Measurements from ENCODE around the gene CIBAR2.

Gene CIBAR2

DNA sequence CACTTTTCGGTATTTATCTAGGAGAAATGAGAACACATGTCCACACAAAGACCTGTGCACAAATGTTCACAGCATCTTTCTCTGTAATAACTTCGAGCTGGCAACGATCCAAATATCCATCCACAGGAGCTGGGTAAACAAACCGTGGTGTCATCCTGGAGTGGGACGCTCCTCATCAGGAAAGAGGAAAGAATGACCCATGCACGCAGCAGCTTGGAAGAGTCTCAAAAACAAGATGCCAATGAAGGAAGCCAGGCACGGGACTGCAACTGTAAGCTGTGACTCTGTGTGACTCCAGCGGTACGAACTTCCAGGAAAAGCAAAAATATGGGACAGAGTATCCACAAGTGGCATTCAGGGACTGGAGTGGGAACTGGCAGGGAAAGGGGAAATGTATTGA is 36.7 kb upstream of the CIBAR2 start:
- Mint-ChIP-seq H3K4me1 (ENCODE audit: low read depth) (no peaks in the 10 kb centered on the region), H3K27me3 (no peaks in the 10 kb centered on the region), H3K27ac (no peak overlapping the region), H3K36me3 (ENCODE audit: low read depth) (no peaks in the 10 kb centered on the region), H3K4me3 (no peak overlapping the region), H3K9me3 (no peaks in the 10 kb centered on the region)

DNA sequence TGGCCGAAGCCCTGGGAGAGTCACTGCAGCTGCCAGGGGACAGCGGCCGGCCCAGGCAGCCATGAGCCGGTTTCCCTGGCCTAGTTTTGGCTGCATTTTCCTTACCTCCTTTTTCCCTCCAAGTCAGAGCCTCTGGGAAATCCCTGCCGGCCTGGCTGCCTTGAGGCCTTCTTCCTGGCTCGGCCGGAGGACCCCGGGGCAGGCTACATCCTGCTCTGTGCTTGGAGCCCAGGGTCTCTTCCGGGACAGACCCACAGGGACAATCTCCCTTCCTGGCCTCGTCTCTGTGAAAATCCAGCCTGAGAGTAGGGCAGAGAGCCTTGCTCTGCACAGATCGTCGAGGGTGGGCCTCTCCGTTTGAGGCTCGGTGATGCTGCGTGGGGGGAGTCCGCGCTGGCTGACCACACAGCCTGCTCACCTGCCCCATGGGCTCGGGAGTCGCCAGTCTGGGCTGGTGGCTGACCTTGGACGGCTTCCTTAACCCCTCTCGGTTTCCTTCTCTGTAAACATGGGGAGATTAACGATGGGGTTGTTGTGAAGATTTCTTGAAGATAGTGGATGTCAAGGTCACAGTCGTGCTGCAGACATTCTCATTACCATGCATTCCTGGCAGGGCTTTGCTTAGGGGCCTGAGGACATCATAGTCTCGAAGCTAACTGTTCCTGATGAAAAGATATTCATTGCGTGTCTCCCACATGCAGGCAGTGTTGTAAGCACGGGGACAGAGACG is 34.8 kb upstream of the CIBAR2 start:
- Mint-ChIP-seq H3K27ac (no peak overlapping the region), H3K4me1 (ENCODE audit: low read depth) (no peaks in the 10 kb centered on the region), H3K9me3 (no peaks in the 10 kb centered on the region), H3K36me3 (ENCODE audit: low read depth) (no peaks in the 10 kb centered on the region), H3K27me3 (no peaks in the 10 kb centered on the region), H3K4me3 (no peak overlapping the region)

GRCh38 chr16:85146532-85146797 is 34.2 kb upstream of the CIBAR2 start:
- H3K9me3 Mint-ChIP-seq = no peaks in the 10 kb centered on the region
- H3K4me1 Mint-ChIP-seq (ENCODE audit: low read depth) = no peaks in the 10 kb centered on the region
- H3K36me3 Mint-ChIP-seq (ENCODE audit: low read depth) = no peaks in the 10 kb centered on the region
- no peak overlapping the region for H3K27ac Mint-ChIP-seq
- H3K27me3 Mint-ChIP-seq = peaks cover 3% of the 10 kb centered on the region
- no peak overlapping the region for H3K4me3 Mint-ChIP-seq

GRCh38 chr16:85145734-85146531 is 33.7 kb upstream of the CIBAR2 start:
- Mint-ChIP-seq H3K27me3 (peaks cover 3% of the 10 kb centered on the region), H3K27ac (no peak overlapping the region)

GRCh38 chr16:85145188-85145587 is 32.9 kb upstream of the CIBAR2 start:
- Mint-ChIP-seq H3K4me3 (no peak overlapping the region), H3K36me3 (ENCODE audit: low read depth) (no peaks in the 10 kb centered on the region), H3K4me1 (ENCODE audit: low read depth) (no peaks in the 10 kb centered on the region), H3K27me3 (peaks cover 3% of the 10 kb centered on the region), H3K9me3 (no peaks in the 10 kb centered on the region), H3K27ac (no peak overlapping the region)

More at GRCh38 chr16:85145734-85146531, 33.7 kb upstream of the CIBAR2 start:
- Mint-ChIP-seq H3K9me3 (no peaks in the 10 kb centered on the region), H3K4me1 (ENCODE audit: low read depth) (no peaks in the 10 kb centered on the region), H3K4me3 (no peak overlapping the region), H3K36me3 (ENCODE audit: low read depth) (no peaks in the 10 kb centered on the region)

DNA sequence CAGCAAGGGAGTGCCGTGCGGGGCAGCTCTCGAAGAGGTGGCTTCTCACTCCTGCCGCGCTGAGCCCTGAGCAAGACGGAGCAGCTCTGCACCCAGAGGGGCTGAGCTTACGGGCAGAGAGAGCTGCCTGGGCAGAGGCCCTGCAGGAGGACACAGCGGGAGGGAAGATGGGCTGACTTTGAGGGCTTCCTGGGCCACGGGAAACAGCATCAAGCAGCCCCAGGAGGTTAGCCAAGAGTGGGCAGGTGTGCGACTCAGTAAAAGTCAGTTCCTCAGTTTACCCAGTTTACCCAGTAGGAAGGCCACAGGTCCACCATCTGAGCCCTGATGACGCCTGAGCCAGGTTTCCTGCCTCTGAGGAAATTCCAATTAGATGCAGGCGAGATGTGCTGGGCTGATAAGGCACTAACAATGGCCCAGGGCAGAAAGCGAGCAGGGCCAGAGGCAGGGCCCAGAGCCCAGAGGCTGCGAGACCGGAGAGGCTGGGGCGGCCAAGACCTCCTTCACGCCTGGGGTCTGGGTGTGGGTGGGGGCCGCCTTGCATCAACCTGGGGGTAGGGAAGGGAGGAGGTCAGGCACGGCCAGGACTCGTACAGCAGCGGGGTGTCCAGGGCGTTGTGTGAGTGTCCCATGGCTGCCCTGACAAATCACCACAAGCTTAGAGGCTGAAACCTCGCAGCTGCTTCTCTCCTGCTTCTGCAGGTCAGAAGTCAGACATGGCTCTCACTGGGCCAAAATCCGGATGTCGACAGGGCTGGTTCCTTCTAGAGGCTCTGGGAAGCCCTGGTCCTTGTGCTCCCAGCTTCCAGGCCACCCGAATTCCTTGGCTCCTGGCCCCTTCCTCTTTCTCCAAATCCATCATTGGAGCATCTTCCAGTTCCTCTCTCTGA is 32.0 kb upstream of the CIBAR2 start:
- Mint-ChIP-seq H3K9me3 (no peaks in the 10 kb centered on the region), H3K27me3 (peaks cover 9% of the 10 kb centered on the region), H3K4me3 (no peak overlapping the region), H3K36me3 (ENCODE audit: low read depth) (no peaks in the 10 kb centered on the region), H3K27ac (no peak overlapping the region), H3K4me1 (ENCODE audit: low read depth) (no peaks in the 10 kb centered on the region)

DNA sequence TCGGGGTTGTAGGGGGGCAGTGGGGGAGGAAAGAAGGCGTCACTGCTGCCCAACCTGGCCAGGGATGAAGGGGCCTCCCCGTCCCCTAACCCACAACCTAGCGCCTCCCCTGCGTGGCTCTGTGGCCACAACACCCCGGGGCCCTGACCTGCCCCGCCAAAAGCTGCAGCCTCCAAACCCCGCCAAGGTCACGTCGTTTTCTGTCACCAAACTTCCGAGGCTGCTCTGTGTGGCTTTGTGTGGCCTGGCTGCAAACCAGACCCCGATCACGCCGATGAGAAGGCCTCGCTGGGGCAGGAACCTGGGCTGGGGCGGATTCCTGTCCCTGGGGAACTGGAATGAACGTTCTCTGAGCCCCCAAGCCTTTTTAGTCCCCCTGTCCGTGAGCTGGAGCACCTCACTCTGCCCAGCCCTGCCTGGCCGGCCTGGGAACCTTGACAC is 30.5 kb upstream of the CIBAR2 start:
- Mint-ChIP-seq H3K4me1 (ENCODE audit: low read depth) (no peaks in the 10 kb centered on the region), H3K36me3 (ENCODE audit: low read depth) (no peaks in the 10 kb centered on the region), H3K27ac (no peak overlapping the region), H3K4me3 (no peak overlapping the region), H3K27me3 (peaks cover 24% of the 10 kb centered on the region), H3K9me3 (no peaks in the 10 kb centered on the region)

DNA sequence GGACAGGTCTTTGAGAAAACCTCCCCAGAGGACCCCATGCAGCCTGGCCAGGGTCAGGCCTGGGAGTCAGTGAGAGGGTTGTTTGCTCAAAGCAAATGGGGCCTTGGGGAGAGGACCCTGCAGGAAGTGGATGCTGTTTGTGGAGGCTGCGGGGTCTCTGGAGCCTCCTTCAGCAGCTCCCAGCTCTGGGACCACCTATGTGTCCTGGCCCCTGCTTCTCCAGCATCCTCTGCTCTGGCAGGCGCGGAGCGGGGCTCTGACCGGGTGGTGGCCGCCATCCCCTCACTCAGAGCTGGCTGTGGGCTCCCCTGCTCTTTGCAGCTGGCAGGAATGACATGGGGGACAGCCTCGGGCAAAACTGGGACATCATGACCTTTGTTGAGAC is 29.8 kb upstream of the CIBAR2 start:
- no peak overlapping the region for H3K27ac Mint-ChIP-seq
- no peaks in the 10 kb centered on the region for H3K9me3 Mint-ChIP-seq
- peaks cover 29% of the 10 kb centered on the region for H3K27me3 Mint-ChIP-seq
- H3K4me1 Mint-ChIP-seq (ENCODE audit: low read depth) = no peaks in the 10 kb centered on the region
- no peak overlapping the region for H3K4me3 Mint-ChIP-seq
- no peaks in the 10 kb centered on the region for H3K36me3 Mint-ChIP-seq (ENCODE audit: low read depth)

- no peak overlapping the region for H3K4me3 Mint-ChIP-seq
- H3K9me3 Mint-ChIP-seq = no peaks in the 10 kb centered on the region
- peaks cover 34% of the 10 kb centered on the region for H3K27me3 Mint-ChIP-seq
- peaks cover 3% of the 10 kb centered on the region for H3K4me1 Mint-ChIP-seq (ENCODE audit: low read depth)
- no peaks in the 10 kb centered on the region for H3K36me3 Mint-ChIP-seq (ENCODE audit: low read depth)
- no peak overlapping the region for H3K27ac Mint-ChIP-seq
Measured at GRCh38 chr16:85141491-85142128, 29.3 kb upstream of the CIBAR2 start.

DNA sequence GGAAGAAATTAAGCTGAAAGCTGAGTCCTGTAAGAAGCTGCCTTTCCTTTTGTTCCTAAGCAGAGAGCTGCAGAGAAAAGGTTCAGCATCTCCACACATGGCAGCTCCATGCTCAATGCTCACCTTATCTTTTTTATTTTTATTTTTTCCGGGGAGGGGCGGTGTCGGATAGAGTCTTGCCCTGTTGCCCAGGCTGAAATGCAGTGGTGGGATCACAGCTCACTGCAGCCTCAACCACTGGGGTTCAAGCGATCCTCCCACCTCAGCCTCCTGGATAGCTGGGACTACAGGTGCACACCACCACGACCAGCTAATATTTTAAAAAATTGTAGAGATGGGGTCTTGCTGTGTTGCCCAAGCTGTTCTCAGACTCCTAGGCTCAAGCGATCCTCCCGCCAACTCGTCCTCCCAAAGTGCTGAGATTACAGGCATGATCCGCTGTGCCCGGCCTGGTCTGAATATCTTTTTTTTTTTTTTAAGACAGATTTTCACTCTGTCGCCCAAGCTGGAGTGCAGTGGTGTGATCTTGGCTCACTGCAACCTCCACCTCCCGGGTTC is 28.3 kb upstream of the CIBAR2 start:
- Mint-ChIP-seq H3K27ac (no peak overlapping the region), H3K36me3 (ENCODE audit: low read depth) (no peaks in the 10 kb centered on the region), H3K4me3 (no peak overlapping the region), H3K27me3 (peaks cover 40% of the 10 kb centered on the region), H3K9me3 (no peaks in the 10 kb centered on the region), H3K4me1 (ENCODE audit: low read depth) (peaks cover 11% of the 10 kb centered on the region)

DNA sequence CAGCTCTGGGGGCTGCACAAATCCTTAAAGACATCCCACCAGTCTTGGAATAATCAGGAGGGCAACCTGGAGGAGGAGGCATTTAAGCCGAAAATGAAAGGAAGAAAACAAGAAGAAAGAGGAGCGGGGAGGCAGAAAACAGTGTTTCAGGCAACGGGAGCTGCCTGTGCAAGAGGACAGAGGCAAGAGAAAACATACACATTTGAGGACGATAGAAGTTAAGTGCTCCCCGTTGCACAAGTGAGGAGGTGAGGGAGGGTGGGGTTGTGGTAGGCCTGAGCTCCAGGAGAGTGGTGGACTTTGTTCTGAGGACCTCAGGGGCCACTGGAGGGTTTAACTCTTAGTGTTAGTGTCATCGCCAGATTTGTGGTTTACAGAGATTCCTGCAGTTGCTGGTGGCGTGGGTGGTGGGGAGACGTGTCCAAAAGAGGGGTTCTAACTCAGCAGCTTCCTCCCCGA is 27.6 kb upstream of the CIBAR2 start:
- Mint-ChIP-seq H3K4me3 (no peak overlapping the region), H3K27ac (no peak overlapping the region)

GRCh38 chr16:85138825-85139627 is 26.8 kb upstream of the CIBAR2 start:
- Mint-ChIP-seq H3K27me3 (peaks cover 40% of the 10 kb centered on the region), H3K4me3 (no peak overlapping the region), H3K27ac (no peak overlapping the region), H3K4me1 (ENCODE audit: low read depth) (peaks cover 11% of the 10 kb centered on the region), H3K36me3 (ENCODE audit: low read depth) (no peaks in the 10 kb centered on the region), H3K9me3 (no peaks in the 10 kb centered on the region)

More for the DNA sequence above, 27.6 kb upstream of the CIBAR2 start:
- no peaks in the 10 kb centered on the region for H3K9me3 Mint-ChIP-seq
- peaks cover 11% of the 10 kb centered on the region for H3K4me1 Mint-ChIP-seq (ENCODE audit: low read depth)
- peaks cover 40% of the 10 kb centered on the region for H3K27me3 Mint-ChIP-seq
- H3K36me3 Mint-ChIP-seq (ENCODE audit: low read depth) = no peaks in the 10 kb centered on the region

- Mint-ChIP-seq H3K9me3 (no peaks in the 10 kb centered on the region), H3K27ac (no peak overlapping the region), H3K36me3 (ENCODE audit: low read depth) (no peaks in the 10 kb centered on the region), H3K4me1 (ENCODE audit: low read depth) (peaks cover 11% of the 10 kb centered on the region), H3K4me3 (no peak overlapping the region), H3K27me3 (peaks cover 40% of the 10 kb centered on the region)
Measured at GRCh38 chr16:85138073-85138824, 26.0 kb upstream of the CIBAR2 start.

All from stimulated activated naive CD8-positive, alpha-beta T cell treated with anti-CD3 and anti-CD28 coated beads, Interleukin-15, Interleukin-2, amounts not matched to agents 100 ng/mL and 50 ng/mL, for 24 hours (primary cell).